H1 (cell line): ENCODE results near the gene ZFP3.

Source experiments
- BRCA1 ChIP-seq: IDR thresholded peaks from 2 replicates; pipeline ENCODE4 v1.6.1; 2012; ENCODE audit warnings: low read depth, low read length, improper control_type of control experiment
- CTCF ChIP-seq, 3 experiments: IDR thresholded peaks; 1 replicate in 2 of 3; 2 replicates in 1 of 3; pipeline versions ENCODE4 v1.5.1 to v1.6.1; 2011; ENCODE audit warnings: low read length in 3 of 3, mild to moderate bottlenecking in 3 of 3, inconsistent platforms in 2 of 3, low read depth in 1 of 3, moderate library complexity in 1 of 3; ENCODE audit not compliant: insufficient read depth in 1 of 3; ENCODE audit errors: control extremely low read depth in 1 of 3
- JUND ChIP-seq: IDR thresholded peaks from 2 replicates; pipeline ENCODE4 v1.6.1; 2011; ENCODE audit warnings: mild to moderate bottlenecking, improper control_type of control experiment, low read length
- NRF1 ChIP-seq: IDR thresholded peaks from 2 replicates; pipeline ENCODE4 v1.6.1; 2011; ENCODE audit warnings: mild to moderate bottlenecking, low read depth, low read length, improper control_type of control experiment
- POLR2A ChIP-seq, 2 experiments: IDR thresholded peaks; 1 replicate in 1 of 2; 2 replicates in 1 of 2; pipeline ENCODE4 v1.6.1; 2011; ENCODE audit warnings: low read depth in 2 of 2, low read length in 2 of 2, mild to moderate bottlenecking in 2 of 2; ENCODE audit errors: control extremely low read depth in 1 of 2
- POLR2AphosphoS5 ChIP-seq: IDR thresholded peaks from 2 replicates; pipeline ENCODE4 v1.6.1; 2011; ENCODE audit warnings: low read depth, low read length
- RFX5 ChIP-seq: IDR thresholded peaks from 2 replicates; pipeline ENCODE4 v1.6.1; 2011; ENCODE audit warnings: low read depth, low read length, improper control_type of control experiment, borderline replicate concordance
- SIN3A ChIP-seq, 2 experiments: IDR thresholded peaks in 1 of 2; conservative IDR thresholded peaks in 1 of 2; 2 replicates each; pipeline ENCODE4 v1.6.1; 2011 to 2012; ENCODE audit warnings: low read length in 2 of 2, improper control_type of control experiment in 1 of 2, low read depth in 1 of 2, mild to moderate bottlenecking in 1 of 2
- ZNF274 ChIP-seq: IDR thresholded peaks from 2 replicates; pipeline ENCODE4 v1.7.0; 2012; ENCODE audit warnings: low read length, borderline replicate concordance; ENCODE audit errors: extremely low read depth
- TF ChIP-seq, protein P1 (sequence below): IDR thresholded peaks from 2 replicates; pipeline ENCODE4 v1.6.1; 2012; ENCODE audit warnings: inconsistent platforms

- TF ChIP-seq SIN3A (conservative IDR thresholded peaks at IDR 0.05 in 1 of 2, IDR thresholded peaks at IDR 0.05 in 1 of 2; ENCODE audit: low read depth in 1 of 2, low read length in 2 of 2) (no peak), RFX5 (no peak), POLR2A (IDR thresholded peaks at IDR 0.05; ENCODE audit: control extremely low read depth in 1 of 2, low read depth in 2 of 2, low read length in 2 of 2) (no peak), JUND (no peak), ZNF274 (no peak), NRF1 (no peak), BRCA1 (no peak), CTCF (IDR thresholded peaks at IDR 0.05; ENCODE audit: control extremely low read depth in 1 of 3, insufficient read depth in 1 of 3, low read depth in 1 of 3, low read length in 3 of 3) (no peak), POLR2AphosphoS5 (no peak)
- TF ChIP-seq, protein P1, sequence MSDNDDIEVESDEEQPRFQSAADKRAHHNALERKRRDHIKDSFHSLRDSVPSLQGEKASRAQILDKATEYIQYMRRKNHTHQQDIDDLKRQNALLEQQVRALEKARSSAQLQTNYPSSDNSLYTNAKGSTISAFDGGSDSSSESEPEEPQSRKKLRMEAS, result no peak
Measured at GRCh38 chr17:5135726-5136579, 57.7 kb downstream of the ZFP3 start.
